ENCODE data around the gene ADSS1.
A peak's percentile ranks its signal among the peaks of the same experiment; 100 is the strongest.

Gene ADSS1

GRCh38 chr14:104682107-104682593 is 41.9 kb upstream of the ADSS1 start:
- Mint-ChIP-seq H3K36me3 (ENCODE audit: low read depth) (no peaks in the 10 kb centered on the region), H3K9me3 (peaks cover 6% of the 10 kb centered on the region), H3K27me3 (ENCODE audit: low read depth, poor library complexity) (no peaks in the 10 kb centered on the region), H3K4me1 (peaks cover 66% of the 10 kb centered on the region), H3K4me3 (peak overlapping the region; percentile 50), H3K27ac (peak overlapping the region; percentile 58)
- TF ChIP-seq CTCF (IDR thresholded peaks at IDR 0.05), result no peak
- DNase-seq, result peak; percentile 40

GRCh38 chr14:104683653-104684448 is 40.2 kb upstream of the ADSS1 start:
- no peak for TF ChIP-seq CTCF (IDR thresholded peaks at IDR 0.05)
- no peaks in the 10 kb centered on the region for H3K36me3 Mint-ChIP-seq (ENCODE audit: low read depth)
- peak overlapping the region; percentile 45 for H3K4me3 Mint-ChIP-seq
- peaks cover 64% of the 10 kb centered on the region for H3K4me1 Mint-ChIP-seq
- no peak for DNase-seq
- no peaks in the 10 kb centered on the region for H3K27me3 Mint-ChIP-seq (ENCODE audit: low read depth, poor library complexity)
- peaks cover 6% of the 10 kb centered on the region for H3K9me3 Mint-ChIP-seq
- no peak overlapping the region for H3K27ac Mint-ChIP-seq

GRCh38 chr14:104684449-104684821 is 39.6 kb upstream of the ADSS1 start:
- H3K4me1 Mint-ChIP-seq, result peaks cover 64% of the 10 kb centered on the region
- H3K9me3 Mint-ChIP-seq, result peaks cover 6% of the 10 kb centered on the region
- H3K36me3 Mint-ChIP-seq (ENCODE audit: low read depth), result no peaks in the 10 kb centered on the region
- no peaks in the 10 kb centered on the region for H3K27me3 Mint-ChIP-seq (ENCODE audit: low read depth, poor library complexity)
- TF ChIP-seq CTCF (IDR thresholded peaks at IDR 0.05), result no peak
- no peak overlapping the region for H3K4me3 Mint-ChIP-seq
- no peak for DNase-seq
- H3K27ac Mint-ChIP-seq, result no peak overlapping the region

GRCh38 chr14:104685216-104685997 is 38.6 kb upstream of the ADSS1 start:
- Mint-ChIP-seq H3K27me3 (ENCODE audit: low read depth, poor library complexity) (no peaks in the 10 kb centered on the region), H3K4me3 (no peak overlapping the region), H3K9me3 (peaks cover 6% of the 10 kb centered on the region), H3K36me3 (ENCODE audit: low read depth) (no peaks in the 10 kb centered on the region), H3K27ac (no peak overlapping the region), H3K4me1 (peaks cover 55% of the 10 kb centered on the region)
- TF ChIP-seq CTCF (IDR thresholded peaks at IDR 0.05), result no peak
- DNase-seq, result no peak

- no peak overlapping the region for H3K4me3 Mint-ChIP-seq
Observed at GRCh38 chr14:104685998-104686610, 37.9 kb upstream of the ADSS1 start.

More at GRCh38 chr14:104685998-104686610, 37.9 kb upstream of the ADSS1 start:
- no peaks in the 10 kb centered on the region for H3K36me3 Mint-ChIP-seq (ENCODE audit: low read depth)
- H3K27ac Mint-ChIP-seq, result no peak overlapping the region
- DNase-seq, result no peak
- peaks cover 52% of the 10 kb centered on the region for H3K4me1 Mint-ChIP-seq
- TF ChIP-seq CTCF (IDR thresholded peaks at IDR 0.05), result no peak
- peaks cover 6% of the 10 kb centered on the region for H3K9me3 Mint-ChIP-seq
- no peaks in the 10 kb centered on the region for H3K27me3 Mint-ChIP-seq (ENCODE audit: low read depth, poor library complexity)

Measured in nephron progenitor cell (in vitro differentiated cells).